Osteocyte (in vitro differentiated cells): Measurements from ENCODE around the gene PDIA5. TPM values are rescaled to one million over a fixed set of nuclear protein-coding genes. Genes with fewer than 3 reads are reported as not detected.
A peak's percentile ranks its signal among the peaks of the same experiment; 100 is the strongest.

ENCODE experiments used
- DNase-seq: peaks from one replicate; pipeline ENCODE4 v3.0.0; 2021; ENCODE audit warnings: mixed read lengths; ENCODE audit not compliant: unreplicated experiment; ENCODE audit errors: extremely low spot score
- H3K27ac Mint-ChIP-seq: one replicate; pipeline ENCODE4 v1.8.0; 2021; ENCODE audit warnings: mild to moderate bottlenecking, mixed read lengths; ENCODE audit not compliant: unreplicated experiment
- H3K27me3 Mint-ChIP-seq: one replicate; pipeline ENCODE4 v1.8.0; 2021; ENCODE audit warnings: mixed read lengths; ENCODE audit not compliant: unreplicated experiment
- H3K36me3 Mint-ChIP-seq: one replicate; pipeline ENCODE4 v1.8.0; 2021; ENCODE audit warnings: mixed read lengths; ENCODE audit not compliant: unreplicated experiment
- H3K4me1 Mint-ChIP-seq: one replicate; pipeline ENCODE4 v1.8.0; 2021; ENCODE audit warnings: mixed read lengths; ENCODE audit not compliant: unreplicated experiment
- H3K4me3 Mint-ChIP-seq: one replicate; pipeline ENCODE4 v1.8.0; 2021; ENCODE audit warnings: mild to moderate bottlenecking, moderate library complexity, mixed read lengths; ENCODE audit not compliant: unreplicated experiment
- H3K9me3 Mint-ChIP-seq: one replicate; pipeline ENCODE4 v1.8.0; 2021; ENCODE audit warnings: mixed read lengths; ENCODE audit not compliant: unreplicated experiment
- total RNA-seq: library from RNA; stranded (reverse); gene quantifications from 2 replicates; pipeline ENCODE4 v1.2.1, GENCODE V29; 2021
- TF ChIP-seq, protein P1 (sequence below): fragments of 200-600 bp; sonication (generic); IDR thresholded peaks from 2 replicates; pipeline ENCODE4 v1.5.0; 2021; ENCODE audit warnings: antibody characterized with exemption, mild to moderate bottlenecking, moderate library complexity

PDIA5 gene
- total RNA-seq, 1 donor from 2014 or later: 35.5 TPM

DNA sequence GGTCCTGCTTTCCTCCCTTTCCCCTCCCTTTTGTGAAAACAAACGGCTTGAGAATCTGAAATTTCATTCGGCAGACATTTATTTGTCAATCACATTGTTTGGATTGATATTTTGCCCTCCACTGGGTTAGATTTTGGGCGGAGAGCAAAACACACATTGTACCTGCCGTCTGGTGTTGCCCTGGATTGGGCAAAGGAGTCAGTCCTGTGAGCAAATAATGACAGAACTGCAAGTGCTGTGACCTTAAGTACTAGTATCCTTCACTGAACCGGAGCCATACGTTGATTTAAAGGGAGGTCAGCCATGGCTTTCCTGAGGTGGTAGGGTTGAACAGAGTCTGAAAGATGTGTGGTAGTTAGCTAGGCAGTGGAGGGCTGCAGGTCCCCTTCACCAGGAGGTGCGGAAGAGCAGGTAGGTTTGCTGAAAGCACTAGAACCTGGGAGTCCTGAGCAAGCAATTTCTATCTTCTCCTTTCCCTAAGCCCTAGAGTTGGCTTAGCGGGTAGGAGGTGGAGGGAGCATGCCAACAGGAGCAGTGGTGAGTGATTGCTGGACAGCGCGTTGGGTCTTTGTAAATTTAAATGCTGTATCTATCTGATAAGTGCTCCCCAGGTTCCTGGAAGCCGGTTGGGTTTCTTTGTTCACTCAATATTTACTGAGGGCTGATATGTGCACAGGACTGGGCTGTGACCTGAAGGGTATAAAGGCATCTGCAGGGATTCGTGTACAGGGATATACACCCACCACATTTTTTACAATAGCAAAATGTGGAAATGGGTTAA lies 2.0 kb downstream of the PDIA5 start:
- TF ChIP-seq, protein P1, sequence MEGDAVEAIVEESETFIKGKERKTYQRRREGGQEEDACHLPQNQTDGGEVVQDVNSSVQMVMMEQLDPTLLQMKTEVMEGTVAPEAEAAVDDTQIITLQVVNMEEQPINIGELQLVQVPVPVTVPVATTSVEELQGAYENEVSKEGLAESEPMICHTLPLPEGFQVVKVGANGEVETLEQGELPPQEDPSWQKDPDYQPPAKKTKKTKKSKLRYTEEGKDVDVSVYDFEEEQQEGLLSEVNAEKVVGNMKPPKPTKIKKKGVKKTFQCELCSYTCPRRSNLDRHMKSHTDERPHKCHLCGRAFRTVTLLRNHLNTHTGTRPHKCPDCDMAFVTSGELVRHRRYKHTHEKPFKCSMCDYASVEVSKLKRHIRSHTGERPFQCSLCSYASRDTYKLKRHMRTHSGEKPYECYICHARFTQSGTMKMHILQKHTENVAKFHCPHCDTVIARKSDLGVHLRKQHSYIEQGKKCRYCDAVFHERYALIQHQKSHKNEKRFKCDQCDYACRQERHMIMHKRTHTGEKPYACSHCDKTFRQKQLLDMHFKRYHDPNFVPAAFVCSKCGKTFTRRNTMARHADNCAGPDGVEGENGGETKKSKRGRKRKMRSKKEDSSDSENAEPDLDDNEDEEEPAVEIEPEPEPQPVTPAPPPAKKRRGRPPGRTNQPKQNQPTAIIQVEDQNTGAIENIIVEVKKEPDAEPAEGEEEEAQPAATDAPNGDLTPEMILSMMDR: no peak
- H3K36me3 Mint-ChIP-seq: no peaks in the 10 kb centered on the region
- peak overlapping the region; percentile 90 for H3K4me3 Mint-ChIP-seq
- H3K27me3 Mint-ChIP-seq: no peaks in the 10 kb centered on the region
- H3K9me3 Mint-ChIP-seq: no peaks in the 10 kb centered on the region
- H3K4me1 Mint-ChIP-seq: peaks cover 25% of the 10 kb centered on the region
- no peak for DNase-seq
- peak overlapping the region; percentile 85 for H3K27ac Mint-ChIP-seq

DNA sequence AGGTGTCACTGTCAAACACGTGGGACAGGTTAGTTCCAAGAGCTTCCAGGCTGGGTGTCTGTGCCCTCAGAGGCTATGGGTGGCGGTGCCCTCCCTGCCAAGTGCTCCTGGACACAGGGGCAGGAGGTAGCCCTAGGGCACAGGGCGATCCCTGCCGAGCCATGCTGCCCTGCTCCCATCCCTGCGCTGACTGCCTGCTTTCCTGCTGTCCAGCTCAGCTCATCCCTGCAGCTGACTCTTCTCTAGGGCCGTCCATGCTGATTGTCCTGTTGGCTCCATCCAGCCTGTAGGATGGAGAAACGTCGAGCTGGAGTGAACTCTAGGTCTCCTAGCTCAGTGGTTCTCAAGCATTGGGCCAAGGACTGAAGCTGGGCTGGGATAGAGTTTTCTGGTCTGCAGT lies 3.7 kb downstream of the PDIA5 start:
- H3K27me3 Mint-ChIP-seq: no peaks in the 10 kb centered on the region
- DNase-seq: no peak
- no peaks in the 10 kb centered on the region for H3K36me3 Mint-ChIP-seq
- no peak overlapping the region for H3K4me3 Mint-ChIP-seq
- TF ChIP-seq, protein P1: no peak
- H3K4me1 Mint-ChIP-seq: peaks cover 31% of the 10 kb centered on the region
- no peak overlapping the region for H3K27ac Mint-ChIP-seq
- no peaks in the 10 kb centered on the region for H3K9me3 Mint-ChIP-seq

DNA sequence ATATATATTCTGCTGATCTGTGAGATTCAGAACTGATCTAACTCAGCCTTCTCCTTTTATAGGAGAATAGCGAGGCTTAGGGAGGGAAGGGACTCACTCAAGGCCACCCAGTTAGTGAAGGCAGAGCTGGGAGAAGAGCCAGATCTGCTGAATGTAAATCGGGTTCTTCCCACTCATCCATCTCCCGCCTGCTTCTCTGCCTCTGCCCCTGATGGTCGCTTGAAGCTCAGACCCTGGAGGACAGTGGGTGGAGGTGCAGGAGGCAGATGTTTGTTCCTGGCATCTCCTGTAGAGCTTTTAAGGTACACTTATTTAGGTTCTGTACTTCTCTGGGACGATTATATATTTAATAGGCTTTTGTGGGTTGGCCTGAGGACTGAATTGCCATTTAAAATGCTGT lies 4.3 kb downstream of the PDIA5 start:
- TF ChIP-seq, protein P1: no peak
- Mint-ChIP-seq H3K4me1 (peaks cover 31% of the 10 kb centered on the region), H3K27ac (no peak overlapping the region), H3K4me3 (no peak overlapping the region), H3K9me3 (no peaks in the 10 kb centered on the region), H3K36me3 (no peaks in the 10 kb centered on the region), H3K27me3 (no peaks in the 10 kb centered on the region)
- DNase-seq: no peak

DNA sequence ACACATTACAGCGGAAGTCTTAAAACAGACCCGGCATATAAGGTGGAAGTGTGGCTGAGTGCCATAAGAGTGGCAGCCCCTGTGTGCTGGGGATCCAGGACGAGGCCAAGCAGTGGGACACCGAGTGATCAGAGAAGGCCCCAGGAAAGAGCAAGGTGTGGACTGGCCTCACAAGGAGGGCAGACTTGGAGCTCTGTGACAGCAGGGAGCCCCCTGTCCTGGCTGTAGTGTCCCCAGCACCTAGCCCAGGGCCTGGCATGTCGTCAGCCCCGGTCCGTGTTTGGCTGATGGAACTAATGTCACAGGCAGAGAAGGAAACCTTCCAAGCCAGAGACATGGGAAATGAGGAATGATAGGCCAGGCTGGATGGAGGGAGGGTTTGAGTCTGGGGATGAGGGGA lies 4.8 kb downstream of the PDIA5 start:
- no peak for DNase-seq
- H3K27ac Mint-ChIP-seq: no peak overlapping the region
- no peaks in the 10 kb centered on the region for H3K36me3 Mint-ChIP-seq
- H3K27me3 Mint-ChIP-seq: no peaks in the 10 kb centered on the region
- peaks cover 29% of the 10 kb centered on the region for H3K4me1 Mint-ChIP-seq
- H3K9me3 Mint-ChIP-seq: no peaks in the 10 kb centered on the region
- TF ChIP-seq, protein P1: no peak
- no peak overlapping the region for H3K4me3 Mint-ChIP-seq

DNA sequence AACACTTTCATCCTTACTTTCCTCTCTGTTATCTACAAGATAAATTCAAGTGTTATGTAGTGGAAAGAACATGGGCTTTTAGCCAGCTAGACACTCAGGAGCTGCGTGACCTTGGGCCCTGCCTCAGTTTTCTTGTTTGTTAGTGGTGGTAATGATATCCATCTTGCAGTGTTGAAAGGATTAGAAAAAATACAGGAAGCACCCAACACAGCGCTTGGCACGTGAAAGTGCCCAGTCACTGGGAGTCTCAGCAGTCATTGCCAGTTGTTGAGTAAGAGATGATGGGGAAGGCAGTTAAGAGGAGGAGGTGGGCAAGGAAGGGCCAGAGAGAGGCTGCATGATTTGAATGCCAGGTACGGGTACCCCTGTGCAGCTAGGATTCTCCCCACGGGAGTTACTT lies 5.3 kb downstream of the PDIA5 start:
- H3K36me3 Mint-ChIP-seq: no peaks in the 10 kb centered on the region
- peaks cover 31% of the 10 kb centered on the region for H3K4me1 Mint-ChIP-seq
- H3K9me3 Mint-ChIP-seq: no peaks in the 10 kb centered on the region
- H3K27ac Mint-ChIP-seq: no peak overlapping the region
- DNase-seq: no peak
- TF ChIP-seq, protein P1: no peak
- no peak overlapping the region for H3K4me3 Mint-ChIP-seq
- no peaks in the 10 kb centered on the region for H3K27me3 Mint-ChIP-seq
